NCI-H2029 treated with DMSO at 0.1 percent for 48 hours (cell line): ENCODE results near the gene KLHL7.
"Not testable (repeated sequence)": the region's sequence is repeated elsewhere in the genome, so short reads cannot be mapped to it uniquely, and the experiment has no call there.

Source experiments
- DNase-seq: peaks from one replicate; lab custom pipeline; 2025; lab: John Stamatoyannopoulos, UW

Gene KLHL7

GRCh38 chr7:23106823-23107663 lies 1.5 kb downstream of the KLHL7 start:
- DNase-seq, result no peak

GRCh38 chr7:23107781-23108180 lies 2.2 kb downstream of the KLHL7 start:
- no peak for DNase-seq

GRCh38 chr7:23108995-23109394 lies 3.4 kb downstream of the KLHL7 start:
- no peak for DNase-seq

GRCh38 chr7:23109470-23109869 lies 3.9 kb downstream of the KLHL7 start:
- no peak for DNase-seq

- DNase-seq, result no peak
Observed at GRCh38 chr7:23114896-23115295, 9.3 kb downstream of the KLHL7 start.

DNA sequence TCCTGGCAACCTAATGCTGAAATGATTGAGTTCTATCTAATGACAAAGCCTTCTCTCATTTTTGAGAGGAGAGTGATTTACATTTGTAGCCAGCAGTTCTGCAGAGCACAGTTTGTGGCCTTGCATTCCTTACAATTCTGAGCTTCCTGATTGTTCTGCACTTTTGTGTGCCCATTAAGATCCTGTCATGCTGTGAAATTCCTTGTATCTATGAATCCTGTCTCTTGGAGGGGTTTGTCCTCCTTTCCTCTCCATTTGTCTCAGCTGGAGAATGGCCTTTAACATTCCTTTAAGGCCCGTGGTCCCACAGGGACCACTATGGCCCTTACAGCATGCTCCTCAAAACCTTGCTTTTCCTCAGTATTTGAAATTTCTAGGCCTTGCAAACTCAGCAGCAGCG lies 10.4 kb downstream of the KLHL7 start:
- no peak for DNase-seq

DNA sequence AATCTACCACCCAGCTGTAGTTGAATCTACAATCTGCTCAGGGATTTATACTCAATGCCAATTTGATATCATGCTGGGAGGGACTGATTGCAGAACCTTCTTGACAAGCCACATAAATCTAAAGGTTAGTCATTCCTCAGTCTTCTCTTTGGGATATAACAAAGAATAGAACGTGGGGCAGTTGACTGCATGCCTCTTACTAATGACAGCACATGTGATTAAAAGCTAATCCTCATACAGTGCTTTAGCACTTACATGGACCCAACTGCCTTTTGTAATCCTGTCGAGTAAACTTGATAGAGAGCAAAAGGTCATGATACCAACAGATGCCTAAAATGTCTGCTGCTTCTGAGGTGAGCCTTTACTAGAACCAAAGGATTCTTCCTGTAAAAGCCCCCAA lies 12.3 kb downstream of the KLHL7 start:
- DNase-seq, result no peak

- no peak for DNase-seq
Observed at GRCh38 chr7:23120106-23120505, 14.5 kb downstream of the KLHL7 start.

- no peak for DNase-seq
Observed at GRCh38 chr7:23121165-23121564, 15.6 kb downstream of the KLHL7 start.

DNA sequence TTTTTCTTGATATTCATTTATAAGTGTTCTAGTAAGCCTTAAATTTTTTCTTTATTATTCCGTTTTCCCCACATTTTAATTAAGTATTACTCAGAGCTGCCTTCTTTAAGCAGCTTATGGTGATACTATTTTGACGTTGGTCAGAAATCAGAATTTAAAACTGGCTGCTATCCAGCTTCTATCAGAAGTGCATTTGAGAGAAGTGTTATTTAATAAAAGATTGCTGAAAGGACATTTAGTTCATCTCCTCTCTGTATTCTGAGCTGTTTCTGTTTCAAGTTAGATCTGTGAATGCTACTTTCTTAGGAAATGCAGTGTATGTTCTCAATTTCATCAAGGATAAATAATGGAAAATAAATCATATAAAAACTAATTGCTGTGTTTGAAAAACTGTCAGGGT lies 17.4 kb downstream of the KLHL7 start:
- no peak for DNase-seq

DNA sequence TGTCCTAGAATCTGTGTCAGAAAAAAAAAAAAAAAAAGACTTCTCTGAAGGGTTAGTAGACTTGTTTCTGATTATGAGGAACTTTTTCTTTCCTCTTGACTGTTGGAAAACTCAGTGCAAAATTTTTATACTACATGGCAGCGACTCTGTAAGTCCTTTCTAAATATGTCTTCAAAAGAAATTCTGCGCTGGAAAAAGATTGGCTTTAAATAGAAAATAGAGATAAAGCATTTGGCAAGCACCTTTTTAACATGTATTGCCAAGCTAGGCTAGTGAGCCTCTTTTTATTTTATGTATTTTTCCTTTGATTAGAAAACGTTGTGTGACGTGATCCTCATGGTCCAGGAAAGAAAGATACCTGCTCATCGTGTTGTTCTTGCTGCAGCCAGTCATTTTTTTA lies 17.9 kb downstream of the KLHL7 start:
- no peak for DNase-seq

GRCh38 chr7:23129036-23129435 lies 23.5 kb downstream of the KLHL7 start:
- DNase-seq, result no peak

- DNase-seq, result not testable (repeated sequence)
Observed at GRCh38 chr7:23131799-23132198, 26.2 kb downstream of the KLHL7 start.

GRCh38 chr7:23133797-23134196 lies 28.2 kb downstream of the KLHL7 start:
- no peak for DNase-seq

DNA sequence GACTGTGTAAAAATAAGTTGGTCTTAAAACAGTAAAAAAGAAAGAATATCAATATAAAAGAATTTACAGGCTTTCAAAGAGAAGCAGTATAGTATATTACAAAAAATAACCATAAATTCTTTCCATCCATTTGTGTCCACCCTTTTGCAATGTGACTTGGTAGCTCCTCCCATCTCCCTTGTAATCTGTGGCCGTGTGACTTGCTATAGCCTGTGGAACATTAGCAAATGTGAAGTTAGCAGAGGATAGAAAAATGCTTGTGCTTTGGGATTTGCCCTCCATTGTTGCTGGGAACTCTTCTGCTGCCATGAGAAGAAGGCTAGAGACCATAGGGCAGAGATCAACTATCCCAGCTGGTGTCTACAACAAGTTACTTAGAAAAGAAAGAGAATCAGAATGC lies 30.2 kb downstream of the KLHL7 start:
- DNase-seq, result no peak

DNA sequence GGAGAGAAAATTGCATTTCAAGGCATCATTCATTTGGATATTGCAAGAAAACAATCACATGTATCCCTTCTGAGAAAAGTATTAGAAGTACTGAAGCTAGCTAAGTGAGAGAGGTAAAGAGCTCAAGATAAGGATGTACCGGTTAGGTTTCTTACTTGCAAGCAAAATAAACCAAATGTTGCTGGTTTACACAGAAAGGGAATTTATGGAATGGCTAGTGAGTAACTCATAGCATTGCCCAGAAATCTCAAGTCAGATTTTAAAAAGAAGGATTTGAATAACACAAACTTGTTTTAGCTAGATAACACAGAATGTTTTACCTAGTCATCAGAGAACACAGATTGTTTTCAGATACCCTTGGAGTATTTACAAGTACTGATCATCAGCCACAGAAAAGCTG lies 30.6 kb downstream of the KLHL7 start:
- no peak for DNase-seq

GRCh38 chr7:23157679-23158078 lies 52.1 kb downstream of the KLHL7 start:
- DNase-seq, result no peak

DNA sequence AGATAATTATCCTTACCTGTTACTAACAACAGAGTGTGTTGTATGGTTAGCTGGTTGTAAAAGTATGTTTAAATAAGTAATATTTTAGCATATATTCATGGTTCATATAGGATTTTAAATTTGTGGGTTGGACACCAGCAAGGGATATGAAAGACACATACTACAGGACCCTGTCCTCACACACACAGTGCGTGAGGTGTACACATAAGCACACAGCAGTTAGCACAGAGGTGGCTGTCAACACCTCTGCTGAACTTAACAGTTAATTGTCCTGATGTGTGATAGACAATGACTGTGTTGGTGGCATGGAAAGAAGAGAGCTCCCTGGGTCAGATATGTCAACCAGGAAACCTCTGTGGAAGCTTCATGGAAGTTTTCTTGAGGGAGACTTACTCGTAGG lies 53.0 kb downstream of the KLHL7 start:
- DNase-seq, result no peak

- DNase-seq, result no peak
Observed at GRCh38 chr7:23161482-23161881, 55.9 kb downstream of the KLHL7 start.

DNA sequence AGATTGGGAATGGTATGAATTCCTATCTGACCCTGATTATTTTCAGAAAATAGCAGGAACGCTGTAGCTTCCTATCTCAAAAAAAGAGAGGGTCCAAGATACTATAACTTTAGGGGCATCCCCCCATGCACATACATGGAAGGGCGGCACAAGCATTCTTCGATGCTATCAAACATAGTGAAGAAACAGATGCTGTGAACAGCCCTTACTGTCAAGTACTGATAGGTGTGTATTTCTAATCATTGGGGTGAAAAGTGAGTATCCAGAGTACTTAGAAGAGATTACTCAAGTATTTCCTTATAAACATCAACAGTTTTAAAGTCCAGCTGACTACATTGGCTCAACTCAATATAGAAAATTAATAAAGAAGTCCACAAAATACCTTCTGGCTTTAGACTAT lies 59.3 kb downstream of the KLHL7 start:
- no peak for DNase-seq

DNA sequence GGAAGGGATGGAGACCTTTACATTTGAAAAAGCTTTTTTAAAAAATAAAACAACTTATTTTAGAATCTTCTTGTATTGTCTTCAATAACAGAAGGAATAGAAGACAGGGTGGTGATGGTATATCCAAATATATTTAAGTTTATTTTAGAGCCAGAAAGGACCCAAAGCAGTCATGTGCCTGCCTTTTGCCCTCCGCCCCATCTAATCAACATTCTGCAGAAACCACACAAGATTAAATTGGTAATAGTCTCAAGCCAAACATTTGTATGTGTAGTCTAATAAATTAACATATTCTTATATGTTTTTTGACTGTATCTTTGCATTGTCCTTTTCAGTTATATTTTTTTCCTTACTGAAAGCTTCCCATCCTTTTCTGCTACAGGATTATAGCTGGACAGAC lies 59.7 kb downstream of the KLHL7 start:
- DNase-seq, result no peak

DNA sequence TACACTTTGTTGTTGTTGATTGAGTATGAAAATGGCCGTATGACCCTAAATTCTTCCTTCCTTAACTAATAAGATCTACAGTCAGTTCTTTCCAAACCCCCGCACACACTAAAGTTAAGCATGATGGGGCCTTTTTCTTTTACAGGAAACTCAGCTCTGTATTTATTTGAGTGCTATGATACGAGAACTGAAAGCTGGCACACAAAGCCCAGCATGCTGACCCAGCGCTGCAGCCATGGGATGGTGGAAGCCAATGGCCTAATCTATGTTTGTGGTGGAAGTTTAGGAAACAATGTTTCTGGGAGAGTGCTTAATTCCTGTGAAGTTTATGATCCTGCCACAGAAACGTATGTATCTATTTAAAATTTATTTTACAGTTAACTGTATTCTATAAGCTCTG lies 62.1 kb downstream of the KLHL7 start:
- DNase-seq, result no peak

GRCh38 chr7:23168111-23168885 lies 62.7 kb downstream of the KLHL7 start:
- DNase-seq, result no peak

GRCh38 chr7:23175938-23176337 lies 70.4 kb downstream of the KLHL7 start:
- no peak for DNase-seq
